ENCODE data around the gene KCNH1. TPM values are rescaled to one million over a fixed set of nuclear protein-coding genes. Genes with fewer than 3 reads are reported as not detected.
"Not testable (repeated sequence)": the region's sequence is repeated elsewhere in the genome, so short reads cannot be mapped to it uniquely, and the experiment has no call there.

The KCNH1 gene
- total RNA-seq, 1 donor from 2014 or later: not detected

DNA sequence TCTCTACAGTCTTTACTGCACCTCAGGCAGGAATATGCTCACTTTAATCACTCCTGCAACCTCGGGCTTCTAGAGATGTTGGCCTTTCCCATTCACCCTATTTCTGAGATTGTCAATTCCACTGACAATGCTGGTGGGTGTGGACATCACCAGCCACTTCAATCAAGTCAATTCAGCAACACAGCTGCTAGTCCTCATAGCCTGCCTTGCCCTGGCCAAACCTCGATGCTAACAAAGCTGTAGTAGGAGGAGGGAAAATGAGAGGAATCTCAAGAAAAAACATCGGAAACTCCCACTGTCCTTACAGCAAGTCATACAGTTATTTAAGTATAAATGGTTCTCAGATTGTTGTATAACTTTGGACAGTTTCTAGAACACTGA is 155.0 kb downstream of the KCNH1 start:
- no peak for TF ChIP-seq CTCF (IDR thresholded peaks at IDR 0.05)

DNA sequence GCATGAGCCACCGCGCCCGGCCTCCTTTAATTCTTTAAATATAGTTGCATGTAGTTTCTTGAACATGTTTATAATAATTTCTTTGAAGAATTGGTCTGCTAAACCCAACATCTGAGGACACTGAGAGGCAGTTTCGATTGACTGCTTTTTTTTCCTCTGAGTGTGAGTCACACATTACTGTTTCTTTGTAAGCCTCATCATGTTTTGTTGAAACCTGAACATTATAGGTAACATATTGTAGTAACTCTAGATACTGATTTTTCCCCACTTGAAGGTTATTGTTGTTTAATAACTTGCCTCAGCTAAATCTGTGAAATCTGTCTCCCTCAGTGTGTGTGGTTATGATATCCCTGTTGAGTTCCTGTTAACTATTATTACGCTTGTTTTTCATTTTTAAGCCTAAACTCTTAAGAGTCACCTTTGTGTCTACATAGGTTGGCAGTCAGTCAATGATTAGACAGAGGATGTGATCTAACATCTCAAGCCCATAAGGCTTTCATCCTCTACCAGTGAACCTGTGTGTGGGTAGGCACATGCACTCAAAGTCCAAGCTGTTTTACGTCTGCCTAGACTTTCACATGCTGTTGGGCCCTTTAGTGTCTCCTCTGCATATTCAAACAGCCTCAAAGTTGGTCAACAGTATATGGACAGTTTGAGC is 155.5 kb downstream of the KCNH1 start:
- no peaks in the 10 kb centered on the region for H3K27me3 ChIP-seq (ENCODE audit: low read depth)
- intact Hi-C loops (cut with DNase I): no loop called here
- TF ChIP-seq CTCF (IDR thresholded peaks at IDR 0.05): no peak
- no peaks in the 10 kb centered on the region for H3K4me1 ChIP-seq
- ATAC-seq (no peak), DNase-seq (no peak)
- no peaks in the 10 kb centered on the region for H3K9me3 ChIP-seq
- H3K4me3 ChIP-seq: no peak overlapping the region
- H3K36me3 ChIP-seq: no peaks in the 10 kb centered on the region
- no peak overlapping the region for H3K27ac ChIP-seq

More for the DNA sequence above, 155.0 kb downstream of the KCNH1 start:
- no peaks in the 10 kb centered on the region for H3K4me1 ChIP-seq
- no peak for DNase-seq
- H3K27me3 ChIP-seq (ENCODE audit: low read depth): no peaks in the 10 kb centered on the region
- no peaks in the 10 kb centered on the region for H3K36me3 ChIP-seq
- H3K27ac ChIP-seq: no peak overlapping the region
- H3K4me3 ChIP-seq: no peak overlapping the region
- intact Hi-C loops (cut with DNase I): no loop called here
- peaks cover 5% of the 10 kb centered on the region for H3K9me3 ChIP-seq
- ATAC-seq: no peak

DNA sequence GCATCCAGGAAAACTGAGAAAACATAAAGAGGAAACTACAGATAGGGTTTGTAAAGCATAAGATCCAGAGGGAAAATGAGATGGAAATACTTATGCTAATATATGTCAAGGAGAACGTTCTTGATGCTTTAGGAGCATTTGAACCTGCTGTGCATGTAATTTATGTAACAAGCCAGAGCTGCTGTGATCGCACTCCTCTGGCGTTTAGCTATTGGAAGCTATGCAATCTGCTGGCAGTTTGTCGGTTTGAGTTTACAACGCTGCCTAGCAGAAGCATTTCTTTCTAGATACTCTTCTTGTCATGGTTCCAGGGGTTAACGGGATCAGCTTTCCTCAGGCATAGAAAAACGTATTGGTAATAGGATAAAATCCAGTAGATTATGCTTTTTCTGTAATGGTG is 182.7 kb downstream of the KCNH1 start:
- Histone ChIP-seq H3K4me3 (no peak overlapping the region), H3K4me1 (no peaks in the 10 kb centered on the region), H3K27me3 (ENCODE audit: low read depth) (no peaks in the 10 kb centered on the region), H3K27ac (no peak overlapping the region), H3K9me3 (no peaks in the 10 kb centered on the region), H3K36me3 (no peaks in the 10 kb centered on the region)
- intact Hi-C loops (cut with DNase I): no loop called here
- ATAC-seq (no peak), DNase-seq (no peak)
- no peak for TF ChIP-seq CTCF (IDR thresholded peaks at IDR 0.05)

DNA sequence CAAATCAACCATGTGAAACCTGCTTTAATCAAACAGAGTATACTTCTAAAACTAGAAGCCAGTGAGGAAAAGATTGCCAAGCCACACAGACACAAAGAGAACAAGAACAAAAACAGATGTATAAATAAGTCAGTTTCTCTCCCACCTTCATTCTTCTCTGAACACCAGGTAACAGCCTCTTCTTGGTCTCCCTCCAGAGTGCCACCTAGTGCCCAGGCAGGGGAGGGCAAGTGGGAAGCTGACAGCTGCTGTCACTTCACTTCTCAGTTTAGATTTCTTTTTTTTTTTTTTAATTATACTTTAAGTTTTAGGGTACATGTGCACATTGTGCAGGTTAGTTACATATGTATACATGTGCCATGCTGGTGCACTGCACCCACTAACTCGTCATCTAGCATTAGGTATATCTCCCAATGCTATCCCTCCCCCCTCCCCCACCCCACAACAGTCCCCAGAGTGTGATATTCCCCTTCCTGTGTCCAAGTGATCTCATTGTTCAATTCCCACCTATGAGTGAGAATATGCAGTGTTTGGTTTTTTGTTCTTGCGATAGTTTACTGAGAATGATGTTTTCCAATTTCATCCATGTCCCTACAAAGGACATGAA is 183.9 kb downstream of the KCNH1 start:
- H3K4me1 ChIP-seq; intact Hi-C loops (cut with DNase I): not testable (repeated sequence)
- peak; percentile 46 for TF ChIP-seq CTCF (IDR thresholded peaks at IDR 0.05)

GRCh38 chr1:210949489-210949888 is 184.5 kb downstream of the KCNH1 start:
- no peak for ATAC-seq

More for the DNA sequence above, 183.9 kb downstream of the KCNH1 start:
- ATAC-seq: peak in 1 of 2 donors; percentile 57
- not testable (repeated sequence) for H3K27me3 ChIP-seq (ENCODE audit: low read depth); H3K9me3 ChIP-seq; H3K36me3 ChIP-seq; DNase-seq; H3K4me3 ChIP-seq; H3K27ac ChIP-seq

More at GRCh38 chr1:210949489-210949888, 184.5 kb downstream of the KCNH1 start:
- TF ChIP-seq CTCF (IDR thresholded peaks at IDR 0.05): no peak
- Histone ChIP-seq H3K4me1 (no peaks in the 10 kb centered on the region), H3K4me3 (no peak overlapping the region), H3K27me3 (ENCODE audit: low read depth) (no peaks in the 10 kb centered on the region), H3K9me3 (no peaks in the 10 kb centered on the region), H3K36me3 (no peaks in the 10 kb centered on the region), H3K27ac (no peak overlapping the region)
- intact Hi-C loops (cut with DNase I): no loop called here
- no peak for DNase-seq

Measured in lower lobe of right lung (tissue), 2 donors.